Spleen (tissue), 7 donors: ENCODE results near the gene OR2T2.

Experiments
- CTCF ChIP-seq, 11 experiments: fragments of 200-600 bp in 7 of 11; fragments of 450-650 bp in 4 of 11; sonication (generic) in 4 of 11; IDR thresholded peaks in 8 of 11; conservative IDR thresholded peaks in 3 of 11; 1 replicate in 7 of 11; 2 replicates in 4 of 11; pipeline versions ENCODE4 v1.4.0 to v1.8.0; 2016 to 2021; ENCODE audit warnings: antibody characterized with exemption in 11 of 11, inconsistent platforms in 4 of 11, mild to moderate bottlenecking in 1 of 11
- POLR2A ChIP-seq, 3 donors: fragments of 450-650 bp; IDR thresholded peaks; one replicate each; pipeline ENCODE4 v1.5.1; 2017; ENCODE audit warnings: antibody characterized with exemption in 3 of 3, mild to moderate bottlenecking in 1 of 3
- POLR2AphosphoS5 ChIP-seq, 3 donors: sonication (generic); formaldehyde crosslinking; IDR thresholded peaks; one replicate each; pipeline ENCODE4 v1.5.1; 2017; ENCODE audit warnings: antibody characterized with exemption in 3 of 3
- donor health status: DM: no; HTN: no; CAD: no; lungs with moderate emphysema.
- donor health status: DM: no; HTN: no; CAD: no.
- donor health status: DM: no; HTN: no; CAD: no.

- TF ChIP-seq POLR2AphosphoS5 (IDR thresholded peaks at IDR 0.05) (no peak), CTCF (IDR thresholded peaks at IDR 0.05 in 8 of 11, conservative IDR thresholded peaks at IDR 0.05 in 3 of 11) (no peak), POLR2A (IDR thresholded peaks at IDR 0.05) (no peak)
Measured at GRCh38 chr1:248416226-248416625, 29.2 kb upstream of the OR2T2 start.
